ENCODE results near the gene POR. TPM values are rescaled to one million over a fixed set of nuclear protein-coding genes. Genes with fewer than 3 reads are reported as not detected.

Gene POR
- total and polyA plus RNA-seq, 4 donors = 116 to 973 (median 474) TPM

DNA sequence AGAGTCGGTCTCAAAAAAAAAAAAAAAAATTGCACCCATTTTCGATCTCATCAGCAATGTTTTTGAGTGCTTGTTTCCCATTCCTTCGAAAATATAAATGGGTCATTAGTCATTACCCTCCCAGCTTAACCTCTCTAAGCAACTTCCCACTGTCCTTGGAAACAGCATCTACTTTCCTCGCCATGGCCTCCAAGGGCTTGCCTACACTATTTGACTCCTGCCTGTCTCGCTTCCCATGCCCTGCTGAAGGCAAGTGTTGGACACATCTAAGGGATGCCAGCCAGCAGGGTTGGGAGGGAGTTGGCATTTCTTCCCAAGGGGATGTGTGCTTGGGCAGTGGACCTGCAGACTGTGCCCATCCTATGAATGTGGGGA lies 48.9 kb upstream of the POR start:
- Histone ChIP-seq H3K27ac (ENCODE audit: low read depth in 1 of 2, low read length in 2 of 2) (no peak overlapping the region), H3K4me1 (ENCODE audit: control insufficient read depth in 4 of 4, insufficient read depth in 4 of 4, low read length in 3 of 4) (peaks cover 0 to 7% (median 1%) of the 10 kb centered on the region in 4 donors), H3K9me3 (ENCODE audit: control insufficient read depth in 4 of 4, low read length in 3 of 4) (no peaks in the 10 kb centered on the region), H3K4me3 (ENCODE audit: low read depth in 1 of 3, low read length in 3 of 3) (no peak overlapping the region), H3K36me3 (ENCODE audit: control insufficient read depth in 4 of 4, insufficient read depth in 3 of 4, low read depth in 1 of 4, low read length in 3 of 4) (no peaks in the 10 kb centered on the region), H3K9ac (ENCODE audit: low read depth in 1 of 2, low read length in 2 of 2) (no peak overlapping the region), H3K27me3 (ENCODE audit: control insufficient read depth in 4 of 4, insufficient read depth in 4 of 4, low read length in 3 of 4) (no peaks in the 10 kb centered on the region)
- 45% methylated on average over 5 of the region's 5 CpGs for WGBS
- DNase-seq (ENCODE audit: low spot score) = no peak
- TF ChIP-seq FOXA1 (IDR thresholded peaks at IDR 0.05) (no peak), JUND (IDR thresholded peaks at IDR 0.05) (no peak), HNF4A (conservative IDR thresholded peaks at IDR 0.05) (no peak), GABPA (IDR thresholded peaks at IDR 0.05 in 1 of 2, conservative IDR thresholded peaks at IDR 0.05 in 1 of 2) (no peak), YY1 (IDR thresholded peaks at IDR 0.05) (no peak), TAF1 (conservative IDR thresholded peaks at IDR 0.05) (no peak), NR2F2 (IDR thresholded peaks at IDR 0.05) (no peak), SP1 (IDR thresholded peaks at IDR 0.05) (no peak), RAD21 (IDR thresholded peaks at IDR 0.05) (no peak), EGR1 (IDR thresholded peaks at IDR 0.05; ENCODE audit: low read depth in 2 of 2) (no peak), FOXA2 (IDR thresholded peaks at IDR 0.05) (no peak)
- TF ChIP-seq, protein P1, sequence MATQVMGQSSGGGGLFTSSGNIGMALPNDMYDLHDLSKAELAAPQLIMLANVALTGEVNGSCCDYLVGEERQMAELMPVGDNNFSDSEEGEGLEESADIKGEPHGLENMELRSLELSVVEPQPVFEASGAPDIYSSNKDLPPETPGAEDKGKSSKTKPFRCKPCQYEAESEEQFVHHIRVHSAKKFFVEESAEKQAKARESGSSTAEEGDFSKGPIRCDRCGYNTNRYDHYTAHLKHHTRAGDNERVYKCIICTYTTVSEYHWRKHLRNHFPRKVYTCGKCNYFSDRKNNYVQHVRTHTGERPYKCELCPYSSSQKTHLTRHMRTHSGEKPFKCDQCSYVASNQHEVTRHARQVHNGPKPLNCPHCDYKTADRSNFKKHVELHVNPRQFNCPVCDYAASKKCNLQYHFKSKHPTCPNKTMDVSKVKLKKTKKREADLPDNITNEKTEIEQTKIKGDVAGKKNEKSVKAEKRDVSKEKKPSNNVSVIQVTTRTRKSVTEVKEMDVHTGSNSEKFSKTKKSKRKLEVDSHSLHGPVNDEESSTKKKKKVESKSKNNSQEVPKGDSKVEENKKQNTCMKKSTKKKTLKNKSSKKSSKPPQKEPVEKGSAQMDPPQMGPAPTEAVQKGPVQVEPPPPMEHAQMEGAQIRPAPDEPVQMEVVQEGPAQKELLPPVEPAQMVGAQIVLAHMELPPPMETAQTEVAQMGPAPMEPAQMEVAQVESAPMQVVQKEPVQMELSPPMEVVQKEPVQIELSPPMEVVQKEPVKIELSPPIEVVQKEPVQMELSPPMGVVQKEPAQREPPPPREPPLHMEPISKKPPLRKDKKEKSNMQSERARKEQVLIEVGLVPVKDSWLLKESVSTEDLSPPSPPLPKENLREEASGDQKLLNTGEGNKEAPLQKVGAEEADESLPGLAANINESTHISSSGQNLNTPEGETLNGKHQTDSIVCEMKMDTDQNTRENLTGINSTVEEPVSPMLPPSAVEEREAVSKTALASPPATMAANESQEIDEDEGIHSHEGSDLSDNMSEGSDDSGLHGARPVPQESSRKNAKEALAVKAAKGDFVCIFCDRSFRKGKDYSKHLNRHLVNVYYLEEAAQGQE (IDR thresholded peaks at IDR 0.05) = no peak
- TF ChIP-seq, protein P2, sequence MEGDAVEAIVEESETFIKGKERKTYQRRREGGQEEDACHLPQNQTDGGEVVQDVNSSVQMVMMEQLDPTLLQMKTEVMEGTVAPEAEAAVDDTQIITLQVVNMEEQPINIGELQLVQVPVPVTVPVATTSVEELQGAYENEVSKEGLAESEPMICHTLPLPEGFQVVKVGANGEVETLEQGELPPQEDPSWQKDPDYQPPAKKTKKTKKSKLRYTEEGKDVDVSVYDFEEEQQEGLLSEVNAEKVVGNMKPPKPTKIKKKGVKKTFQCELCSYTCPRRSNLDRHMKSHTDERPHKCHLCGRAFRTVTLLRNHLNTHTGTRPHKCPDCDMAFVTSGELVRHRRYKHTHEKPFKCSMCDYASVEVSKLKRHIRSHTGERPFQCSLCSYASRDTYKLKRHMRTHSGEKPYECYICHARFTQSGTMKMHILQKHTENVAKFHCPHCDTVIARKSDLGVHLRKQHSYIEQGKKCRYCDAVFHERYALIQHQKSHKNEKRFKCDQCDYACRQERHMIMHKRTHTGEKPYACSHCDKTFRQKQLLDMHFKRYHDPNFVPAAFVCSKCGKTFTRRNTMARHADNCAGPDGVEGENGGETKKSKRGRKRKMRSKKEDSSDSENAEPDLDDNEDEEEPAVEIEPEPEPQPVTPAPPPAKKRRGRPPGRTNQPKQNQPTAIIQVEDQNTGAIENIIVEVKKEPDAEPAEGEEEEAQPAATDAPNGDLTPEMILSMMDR (IDR thresholded peaks at IDR 0.05; ENCODE audit: low read depth, low read length, missing input control) = no peak

DNA sequence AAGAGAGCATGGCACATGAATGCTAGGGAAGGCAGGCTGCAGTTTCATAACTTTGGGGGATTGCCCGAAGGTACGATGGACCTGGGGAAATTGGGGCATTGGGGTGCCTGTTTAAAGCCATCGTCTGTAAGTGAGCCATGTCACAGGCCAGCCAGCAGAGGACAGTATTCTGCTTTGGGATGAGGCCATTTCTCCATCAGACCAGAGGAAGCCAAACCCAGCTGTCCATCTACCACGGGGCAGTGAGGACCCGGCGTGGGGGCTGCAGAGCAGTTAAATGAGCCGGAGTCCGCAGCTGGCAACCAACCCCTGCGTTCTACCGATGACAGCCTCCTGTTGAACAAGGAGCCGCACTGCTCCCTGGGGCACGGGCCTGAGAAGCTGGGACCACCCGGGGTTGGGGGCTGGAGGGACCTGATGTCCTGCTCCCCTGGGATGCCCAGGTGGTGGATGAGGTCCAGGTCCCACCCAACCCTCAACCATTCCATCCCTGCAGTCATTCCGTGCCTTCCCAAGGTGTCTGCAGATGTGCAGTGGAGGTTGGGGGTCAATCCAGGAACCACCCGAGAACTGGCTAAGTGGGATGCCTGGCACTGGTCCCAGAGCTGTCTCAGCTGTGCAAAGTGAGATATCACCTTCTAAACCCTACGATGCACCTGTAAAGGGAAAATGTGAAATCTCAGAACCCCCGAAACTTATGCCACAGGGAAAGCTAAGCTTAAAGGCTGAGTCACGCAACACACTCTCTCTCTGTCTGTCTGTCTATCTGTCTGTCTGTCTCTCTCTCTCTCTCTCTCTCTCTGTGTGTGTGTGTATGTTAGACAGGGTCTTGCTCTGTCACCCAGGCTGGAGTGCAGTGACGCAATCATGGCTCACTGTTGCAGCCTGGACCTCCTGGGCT lies 48.2 kb upstream of the POR start:
- Histone ChIP-seq H3K27me3 (ENCODE audit: control insufficient read depth in 4 of 4, insufficient read depth in 4 of 4, low read length in 3 of 4) (no peaks in the 10 kb centered on the region), H3K4me3 (ENCODE audit: low read depth in 1 of 3, low read length in 3 of 3) (no peak overlapping the region), H3K9me3 (ENCODE audit: control insufficient read depth in 4 of 4, low read length in 3 of 4) (no peaks in the 10 kb centered on the region), H3K27ac (ENCODE audit: low read depth in 1 of 2, low read length in 2 of 2) (no peak overlapping the region), H3K36me3 (ENCODE audit: control insufficient read depth in 4 of 4, insufficient read depth in 3 of 4, low read depth in 1 of 4, low read length in 3 of 4) (no peaks in the 10 kb centered on the region), H3K9ac (ENCODE audit: low read depth in 1 of 2, low read length in 2 of 2) (no peak overlapping the region), H3K4me1 (ENCODE audit: control insufficient read depth in 4 of 4, insufficient read depth in 4 of 4, low read length in 3 of 4) (peaks cover 0 to 7% (median 1%) of the 10 kb centered on the region in 4 donors)
- peak; percentile 50 for DNase-seq (ENCODE audit: low spot score)
- WGBS = 41% methylated on average over 19 of the region's 19 CpGs
- TF ChIP-seq RAD21 (IDR thresholded peaks at IDR 0.05) = peak; percentile 95 to 97
- TF ChIP-seq HNF4A (conservative IDR thresholded peaks at IDR 0.05) = peak; percentile 3 to 7
- no peak for TF ChIP-seq NR2F2 (IDR thresholded peaks at IDR 0.05)
- TF ChIP-seq, protein P1 (IDR thresholded peaks at IDR 0.05) = no peak
- TF ChIP-seq, protein P2 (IDR thresholded peaks at IDR 0.05; ENCODE audit: low read depth, low read length, missing input control) = peak; percentile 97
- peak in 1 of 2 donors; percentile 41 for TF ChIP-seq RXRA (IDR thresholded peaks at IDR 0.05)
- TF ChIP-seq TAF1 (conservative IDR thresholded peaks at IDR 0.05) = no peak
- no peak for TF ChIP-seq SP1 (IDR thresholded peaks at IDR 0.05)
- TF ChIP-seq HNF4G (IDR thresholded peaks at IDR 0.05) = no peak
- TF ChIP-seq YY1 (IDR thresholded peaks at IDR 0.05) = no peak
- TF ChIP-seq EGR1 (IDR thresholded peaks at IDR 0.05; ENCODE audit: low read depth in 2 of 2) = no peak
- TF ChIP-seq, protein P3, sequence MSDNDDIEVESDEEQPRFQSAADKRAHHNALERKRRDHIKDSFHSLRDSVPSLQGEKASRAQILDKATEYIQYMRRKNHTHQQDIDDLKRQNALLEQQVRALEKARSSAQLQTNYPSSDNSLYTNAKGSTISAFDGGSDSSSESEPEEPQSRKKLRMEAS (IDR thresholded peaks at IDR 0.05) = no peak

Measured in liver (tissue), 9 donors.